ENCODE measurements around the gene CDH11. TPM values are rescaled to one million over a fixed set of nuclear protein-coding genes. Genes with fewer than 3 reads are reported as not detected.

Gene CDH11
- total and polyA plus RNA-seq, 2 donors (not counting 1 experiment from before 2014, with no cell fraction given): not detected

GRCh38 chr16:65116818-65117430 lies 4.9 kb downstream of the CDH11 start:
- Histone ChIP-seq H3K27ac (ENCODE audit: low read length in 2 of 2) (no peak overlapping the region), H4K20me1 (ENCODE audit: control insufficient read depth, insufficient read depth, low read length, poor library complexity, severe bottlenecking) (no peaks in the 10 kb centered on the region), H3K4me3 (ENCODE audit: control extremely low read depth in 1 of 5, extremely low read depth in 1 of 5, insufficient read depth in 1 of 5, low read depth in 2 of 5, low read length in 4 of 5) (no peak overlapping the region), H3K9me3 (ENCODE audit: control extremely low read depth in 1 of 3, control insufficient read depth in 2 of 3, insufficient read depth in 1 of 3, low read length in 2 of 3) (peaks cover 0 to 8% (median 0%) of the 10 kb centered on the region in 3 donors), H2AFZ (ENCODE audit: insufficient read depth, low read depth, low read length, poor library complexity, severe bottlenecking) (no peak overlapping the region), H3K4me1 (ENCODE audit: control insufficient read depth in 2 of 2, insufficient read depth in 2 of 2, low read length in 2 of 2) (no peaks in the 10 kb centered on the region), H3K27me3 (replicated peaks in 1 of 4; ENCODE audit: control extremely low read depth in 1 of 4, control insufficient read depth in 3 of 4, insufficient read depth in 4 of 4, low read length in 3 of 4) (peaks cover 0 to 17% (median 11%) of the 10 kb centered on the region in 4 experiments), H3K36me3 (replicated peaks in 1 of 2; ENCODE audit: control extremely low read depth in 1 of 2, control insufficient read depth in 1 of 2, extremely low read depth in 1 of 2, insufficient read depth in 2 of 2, low read length in 1 of 2) (no peaks in the 10 kb centered on the region), H3K79me2 (ENCODE audit: control insufficient read depth, insufficient read depth, low read length) (no peaks in the 10 kb centered on the region), H3K4me2 (replicated peaks; ENCODE audit: low read depth, low read length, poor library complexity, severe bottlenecking) (no peak overlapping the region), H3K9ac (ENCODE audit: low read length) (no peak overlapping the region)
- 88% methylated on average over 4 of the region's 5 CpGs for WGBS (ENCODE audit: insufficient coverage)
- ChIA-PET CTCF (interaction anchor here (1.4 kb wide), 3 partner anchors 9 to 11 kb away, joined by 3 to 6 read pairs (median 4); no protein-coding TSS in a partner anchor), POLR2A (no interaction called here)
- Mint-ChIP-seq H3K27ac (no peak overlapping the region), H3K4me1 (no peaks in the 10 kb centered on the region), H3K4me3 (no peak overlapping the region), H3K9me3 (ENCODE audit: insufficient read depth) (no peaks in the 10 kb centered on the region), H3K27me3 (peaks cover 16% of the 10 kb centered on the region)
- intact Hi-C loops (cut with micrococcal nuclease): no loop called here
- no peak for ATAC-seq (ENCODE audit: low read depth)
- DNase-seq: no peak
- TF ChIP-seq CTCF (IDR thresholded peaks at IDR 0.05) (no peak), EZH2 (IDR thresholded peaks at IDR 0.05; ENCODE audit: borderline replicate concordance, insufficient read depth, low read depth, low read length, poor library complexity, severe bottlenecking) (no peak)

- ATAC-seq (ENCODE audit: low read depth): no peak
- no peak overlapping the region for H3K27ac ChIP-seq (ENCODE audit: low read length in 2 of 2)
- Mint-ChIP-seq H3K27ac (no peak overlapping the region), H3K4me3 (no peak overlapping the region), H3K4me1 (no peaks in the 10 kb centered on the region), H3K27me3 (peaks cover 16% of the 10 kb centered on the region), H3K9me3 (ENCODE audit: insufficient read depth) (peaks cover under 1% of the 10 kb centered on the region)
- no peak overlapping the region for H3K4me3 ChIP-seq (ENCODE audit: control extremely low read depth in 1 of 5, extremely low read depth in 1 of 5, insufficient read depth in 1 of 5, low read depth in 2 of 5, low read length in 4 of 5)
- H3K9ac ChIP-seq (ENCODE audit: low read length): no peak overlapping the region
- no peaks in the 10 kb centered on the region for H3K79me2 ChIP-seq (ENCODE audit: control insufficient read depth, insufficient read depth, low read length)
- H3K4me1 ChIP-seq (ENCODE audit: control insufficient read depth in 2 of 2, insufficient read depth in 2 of 2, low read length in 2 of 2): no peaks in the 10 kb centered on the region
- TF ChIP-seq CTCF (IDR thresholded peaks at IDR 0.05): no peak
- no peak for TF ChIP-seq EZH2 (IDR thresholded peaks at IDR 0.05; ENCODE audit: borderline replicate concordance, insufficient read depth, low read depth, low read length, poor library complexity, severe bottlenecking)
- ChIA-PET POLR2A (no interaction called here), CTCF (interaction anchor here (1.4 kb wide), 3 partner anchors 8 to 10 kb away, joined by 3 to 6 read pairs (median 4); no protein-coding TSS in a partner anchor)
- intact Hi-C loops (cut with micrococcal nuclease): no loop called here
- no peaks in the 10 kb centered on the region for H3K36me3 ChIP-seq (replicated peaks in 1 of 2; ENCODE audit: control extremely low read depth in 1 of 2, control insufficient read depth in 1 of 2, extremely low read depth in 1 of 2, insufficient read depth in 2 of 2, low read length in 1 of 2)
- H4K20me1 ChIP-seq (ENCODE audit: control insufficient read depth, insufficient read depth, low read length, poor library complexity, severe bottlenecking): no peaks in the 10 kb centered on the region
- no peak overlapping the region for H3K4me2 ChIP-seq (replicated peaks; ENCODE audit: low read depth, low read length, poor library complexity, severe bottlenecking)
- DNase-seq: no peak
- 76% methylated on average over 2 of the region's 4 CpGs for WGBS (ENCODE audit: insufficient coverage)
- H3K27me3 ChIP-seq (replicated peaks in 1 of 4; ENCODE audit: control extremely low read depth in 1 of 4, control insufficient read depth in 3 of 4, insufficient read depth in 4 of 4, low read length in 3 of 4): peaks cover 0 to 14% (median 10%) of the 10 kb centered on the region in 4 experiments
- H3K9me3 ChIP-seq (ENCODE audit: control extremely low read depth in 1 of 3, control insufficient read depth in 2 of 3, insufficient read depth in 1 of 3, low read length in 2 of 3): peaks cover 0 to 4% (median 0%) of the 10 kb centered on the region in 3 donors
- H2AFZ ChIP-seq (ENCODE audit: insufficient read depth, low read depth, low read length, poor library complexity, severe bottlenecking): no peak overlapping the region
These were observed 5.6 kb downstream of the CDH11 start for GRCh38 chr16:65116216-65116615.

All from B cell (primary cell).